Measurements from ENCODE around the gene SLC25A46.
"Not testable (repeated sequence)": the region's sequence is repeated elsewhere in the genome, so short reads cannot be mapped to it uniquely, and the experiment has no call there.

Gene SLC25A46

GRCh38 chr5:110738812-110739651, at the start of gene SLC25A46:
TSS of gene SLC25A46 (plus strand) at chr5:110739007. CDS start at chr5:110739120, 113 bp downstream.
- DNase-seq (ENCODE audit: low read depth, low spot score): peak; percentile 72

- not testable (repeated sequence) for DNase-seq (ENCODE audit: low read depth, low spot score)
Observed at GRCh38 chr5:110690587-110690986, 48.2 kb upstream of the SLC25A46 start.

DNA sequence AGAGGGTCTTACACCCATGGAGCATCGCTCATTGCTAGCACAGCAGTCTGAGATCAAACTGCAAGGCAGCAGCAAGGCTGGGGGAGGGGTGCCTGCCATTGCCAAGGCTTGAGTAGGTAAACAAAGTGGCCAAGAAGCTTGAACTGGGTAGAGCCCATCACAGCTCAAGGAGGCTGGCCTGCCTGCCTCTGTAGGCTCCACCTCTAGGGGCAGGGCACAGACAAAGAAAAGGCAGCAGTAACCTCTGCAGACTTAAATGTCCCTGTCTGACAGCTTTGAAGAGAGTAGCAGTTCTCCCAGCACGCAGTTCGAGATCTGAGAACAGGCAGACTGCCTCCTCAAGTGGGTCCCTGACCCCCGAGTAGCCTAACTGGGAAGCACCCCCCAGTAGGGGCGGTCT, 46.1 kb upstream of the SLC25A46 start:
- DNase-seq (ENCODE audit: low read depth, low spot score): not testable (repeated sequence)

GRCh38 chr5:110702300-110702699, 36.5 kb upstream of the SLC25A46 start:
- no peak for DNase-seq (ENCODE audit: low read depth, low spot score)

GRCh38 chr5:110702704-110703103, 36.1 kb upstream of the SLC25A46 start:
- DNase-seq (ENCODE audit: low read depth, low spot score): no peak

DNA sequence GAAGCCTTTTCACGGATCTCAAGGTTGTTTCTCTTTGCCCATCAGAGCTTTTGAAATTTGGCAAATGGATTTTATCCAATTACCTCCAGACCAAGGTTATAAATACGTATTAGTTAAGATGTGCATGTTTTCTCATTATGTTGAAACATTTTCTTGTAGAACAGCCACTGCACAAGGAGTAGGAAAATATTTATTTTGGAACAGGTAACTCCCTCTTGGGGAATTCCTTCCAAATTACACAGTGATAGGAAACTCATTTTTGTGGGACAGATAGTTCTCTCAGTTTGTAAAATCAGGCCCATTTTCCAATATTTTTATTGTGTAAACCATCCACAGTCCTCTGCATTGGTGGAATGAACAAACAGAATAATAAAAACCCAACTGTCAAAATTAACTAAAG, 35.3 kb upstream of the SLC25A46 start:
- no peak for DNase-seq (ENCODE audit: low read depth, low spot score)

- DNase-seq (ENCODE audit: low read depth, low spot score): no peak
Observed at GRCh38 chr5:110705349-110705748, 33.5 kb upstream of the SLC25A46 start.

- no peak for DNase-seq (ENCODE audit: low read depth, low spot score)
Observed at GRCh38 chr5:110707260-110707844, 31.5 kb upstream of the SLC25A46 start.

DNA sequence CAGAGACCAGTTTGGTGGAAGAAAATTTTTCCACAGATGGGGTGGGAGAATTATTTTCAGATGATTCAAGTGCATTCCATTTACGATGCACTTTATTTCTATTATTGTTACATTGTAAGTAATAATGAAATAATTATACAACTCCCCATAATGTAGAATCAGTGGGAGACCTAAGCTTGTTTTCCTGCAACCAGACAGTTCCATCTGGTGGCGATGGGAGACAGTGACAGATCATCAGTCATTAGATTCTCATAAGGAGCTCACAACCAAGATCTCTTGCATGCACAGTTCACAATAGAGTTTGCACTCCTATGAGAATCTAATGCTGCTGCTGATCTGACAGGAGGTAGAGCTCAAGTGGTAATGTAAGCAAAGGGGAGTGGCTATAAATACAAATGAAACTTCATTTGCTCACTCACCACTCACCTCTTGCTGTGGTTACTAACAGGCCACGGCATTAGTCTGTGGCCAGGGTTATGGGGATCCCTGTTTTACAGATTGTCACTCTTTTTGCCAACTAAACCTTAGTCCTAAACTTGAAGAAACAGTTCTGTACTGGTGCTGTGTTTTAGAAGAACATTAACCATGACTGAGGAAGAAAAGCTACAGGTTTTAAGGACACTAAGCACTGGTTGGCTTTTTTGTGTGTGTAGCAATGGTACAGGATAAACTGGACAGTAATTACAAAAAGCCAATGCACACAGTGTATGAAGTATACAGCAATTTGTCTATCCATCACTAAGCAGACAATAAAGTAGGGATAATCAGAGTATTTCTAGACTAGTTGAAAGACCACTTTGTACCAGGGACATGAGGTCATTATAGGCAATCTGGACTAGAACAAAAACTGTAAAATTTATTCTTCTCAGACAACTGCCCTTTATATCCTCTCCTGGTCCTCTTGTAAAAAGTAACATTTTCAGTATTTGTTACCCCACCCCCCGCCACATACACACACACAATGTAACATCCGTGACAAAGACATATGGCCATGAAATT, 22.3 kb upstream of the SLC25A46 start:
- DNase-seq (ENCODE audit: low read depth, low spot score): no peak

DNA sequence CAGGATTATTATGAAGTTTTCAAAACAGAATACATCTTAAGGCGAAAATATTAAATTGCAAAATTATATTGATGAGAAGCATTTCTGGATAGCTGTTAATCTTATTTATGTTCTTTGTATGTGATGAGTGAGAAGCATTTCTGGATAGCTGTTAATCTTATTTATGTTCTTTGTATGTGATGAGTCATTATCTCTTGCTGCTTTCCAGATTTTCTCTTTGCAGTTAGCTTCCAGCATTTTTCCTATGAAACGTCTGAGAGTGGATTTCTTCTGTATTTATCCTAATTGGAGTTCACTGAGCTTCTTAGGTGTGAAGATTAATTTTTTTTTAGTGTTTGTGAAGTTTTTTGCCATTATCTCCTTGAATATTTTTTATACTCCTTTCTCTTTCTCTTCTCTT, 20.5 kb upstream of the SLC25A46 start:
- DNase-seq (ENCODE audit: low read depth, low spot score): no peak

GRCh38 chr5:110726249-110727024, 12.4 kb upstream of the SLC25A46 start, which contains the start of gene TMEM232:
TSS of gene TMEM232 (minus strand) at chr5:110726671. CDS start at chr5:110667352, 59,319 bp downstream.
- peak; percentile 35 for DNase-seq (ENCODE audit: low read depth, low spot score)

DNA sequence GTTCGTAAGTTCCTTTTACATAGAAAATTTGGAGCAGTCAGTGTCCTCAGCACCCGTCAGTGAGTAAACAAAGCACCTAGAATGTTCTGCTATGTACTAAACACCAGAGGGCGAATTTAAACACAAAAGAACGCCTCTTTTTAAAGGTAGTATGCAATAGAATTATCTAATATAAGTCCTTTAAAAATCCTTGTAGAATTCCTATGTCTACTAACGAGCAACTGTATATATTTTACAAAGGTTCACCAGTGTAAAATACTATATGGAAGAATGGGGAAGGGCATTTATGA, 11.8 kb upstream of the SLC25A46 start:
- no peak for DNase-seq (ENCODE audit: low read depth, low spot score)

- DNase-seq (ENCODE audit: low read depth, low spot score): not testable (repeated sequence)
Observed at GRCh38 chr5:110731499-110731898, 7.3 kb upstream of the SLC25A46 start.

DNA sequence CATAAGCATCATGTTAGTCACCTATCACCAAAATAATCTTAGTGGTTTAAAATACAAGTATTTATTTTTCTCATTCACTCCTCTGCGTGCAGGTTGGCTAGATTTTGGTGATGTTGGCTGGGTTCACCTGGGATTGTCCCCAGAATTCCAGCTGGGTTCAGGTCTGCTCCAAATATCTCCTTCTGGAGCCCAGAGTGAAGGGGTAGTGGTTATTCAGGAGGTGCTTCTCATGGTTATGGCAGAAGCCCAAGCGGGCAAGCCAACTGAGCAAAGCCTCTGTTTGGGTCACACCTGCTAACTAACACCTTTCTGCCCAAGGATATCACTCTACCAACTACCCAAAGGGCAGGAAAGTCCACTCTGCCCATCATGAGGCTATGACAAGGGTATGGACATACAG, 4.7 kb upstream of the SLC25A46 start:
- DNase-seq (ENCODE audit: low read depth, low spot score): no peak

GRCh38 chr5:110735556-110735955, 3.3 kb upstream of the SLC25A46 start:
- DNase-seq (ENCODE audit: low read depth, low spot score): no peak

DNA sequence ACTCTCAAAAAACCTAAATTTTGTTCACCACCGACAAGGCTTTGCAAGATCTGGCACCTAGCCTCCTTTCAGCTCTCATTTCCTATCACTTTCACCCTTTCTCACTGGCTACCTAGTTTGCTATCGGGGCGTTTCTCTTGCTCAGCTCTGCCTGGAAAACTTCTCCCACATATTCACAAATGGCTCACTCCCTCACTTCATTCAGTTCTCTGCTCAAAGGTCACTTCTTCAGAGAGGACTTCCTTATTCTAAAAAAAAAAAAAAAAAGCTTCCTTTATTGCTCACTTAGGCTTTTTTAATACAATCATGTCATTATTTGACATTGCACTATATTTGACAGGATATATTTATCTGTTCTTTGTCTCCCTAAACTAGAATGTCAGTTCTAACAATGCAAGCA, 2.1 kb upstream of the SLC25A46 start:
- DNase-seq (ENCODE audit: low read depth, low spot score): no peak

GRCh38 chr5:110738503-110738811, 350 bp upstream of the SLC25A46 start:
- DNase-seq (ENCODE audit: low read depth, low spot score): no peak

GRCh38 chr5:110751902-110752762, 13.3 kb downstream of the SLC25A46 start:
- DNase-seq (ENCODE audit: low read depth, low spot score): no peak

GRCh38 chr5:110752953-110753352, 14.1 kb downstream of the SLC25A46 start:
- no peak for DNase-seq (ENCODE audit: low read depth, low spot score)

DNA sequence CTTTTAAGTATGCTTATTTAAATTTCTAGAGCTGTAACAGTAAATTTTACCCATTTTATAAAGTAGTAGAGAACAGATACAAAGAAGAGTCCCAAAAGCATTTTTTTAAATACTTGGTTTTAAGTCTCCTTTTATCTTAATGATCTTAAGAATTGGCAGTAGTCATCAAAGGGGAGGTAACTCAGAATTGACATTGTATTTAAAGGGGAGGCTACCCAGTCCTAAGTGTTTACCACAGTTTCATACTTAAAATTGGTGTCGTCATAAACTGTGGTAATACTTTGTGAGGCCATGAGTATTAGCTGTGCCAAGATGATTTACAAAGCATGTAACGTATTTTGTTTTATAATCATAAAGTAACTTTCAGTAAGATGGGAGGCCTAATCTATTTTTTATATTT, 14.8 kb downstream of the SLC25A46 start:
- no peak for DNase-seq (ENCODE audit: low read depth, low spot score)

Data from activated naive CD8-positive, alpha-beta T cell treated with anti-CD3 and anti-CD28 coated beads, Interleukin-2, amount 50 U/mL, for 16 hours (primary cell).